ENCODE measurements around the gene IGLL1. TPM values are rescaled to one million over a fixed set of nuclear protein-coding genes. Genes with fewer than 3 reads are reported as not detected.
"Not testable (repeated sequence)": the region's sequence is repeated elsewhere in the genome, so short reads cannot be mapped to it uniquely, and the experiment has no call there.

The IGLL1 gene
- total RNA-seq, 1 donor from 2014 or later = not detected

- intact Hi-C loops (cut with DNase I) = no loop called here
- DNase-seq (ENCODE audit: extremely low spot score in 2 of 2) = no peak
- H3K4me3 ChIP-seq = no peak overlapping the region
- no peak overlapping the region for H3K27ac ChIP-seq
- no peaks in the 10 kb centered on the region for H3K36me3 ChIP-seq
- no peaks in the 10 kb centered on the region for H3K27me3 ChIP-seq
- H3K4me1 ChIP-seq = peaks cover 17% of the 10 kb centered on the region
- no peak for TF ChIP-seq CTCF (IDR thresholded peaks at IDR 0.05)
- no peak for TF ChIP-seq POLR2A (IDR thresholded peaks at IDR 0.05)
- no peak for TF ChIP-seq POLR2AphosphoS5 (IDR thresholded peaks at IDR 0.05; ENCODE audit: insufficient read depth in 1 of 2, low read depth in 1 of 2)
- no peaks in the 10 kb centered on the region for H3K9me3 ChIP-seq
Observed at GRCh38 chr22:23564276-23564675, 15.8 kb downstream of the IGLL1 start.

DNA sequence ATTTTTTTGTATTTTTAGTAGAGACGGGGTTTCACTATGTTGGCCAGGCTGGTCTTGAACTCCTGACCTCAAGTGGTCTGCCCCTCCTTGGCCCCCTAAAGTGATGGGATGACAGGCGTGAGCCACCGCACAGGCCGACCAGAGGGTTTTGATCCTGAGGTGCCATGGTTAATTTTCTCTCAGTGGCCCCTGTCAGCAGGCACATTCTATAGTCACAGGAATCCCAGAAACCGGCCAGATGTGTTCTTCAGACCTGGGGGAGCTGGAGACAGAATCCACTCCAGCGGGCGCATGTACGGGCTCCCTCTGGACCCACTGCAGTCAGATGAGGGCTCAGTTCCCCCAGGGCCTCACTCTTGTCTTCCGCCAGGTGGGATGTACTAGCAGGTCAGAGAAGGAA is 17.0 kb downstream of the IGLL1 start:
- intact Hi-C loops (cut with DNase I) = no loop called here
- TF ChIP-seq POLR2A (IDR thresholded peaks at IDR 0.05) (no peak), CTCF (IDR thresholded peaks at IDR 0.05) (no peak)
- Histone ChIP-seq H3K27ac (no peak overlapping the region), H3K4me1 (peaks cover 17% of the 10 kb centered on the region), H3K36me3 (no peaks in the 10 kb centered on the region), H3K9me3 (no peaks in the 10 kb centered on the region), H3K4me3 (no peak overlapping the region), H3K27me3 (no peaks in the 10 kb centered on the region)
- no peak for DNase-seq (ENCODE audit: extremely low spot score in 2 of 2)

GRCh38 chr22:23562186-23562585 is 17.9 kb downstream of the IGLL1 start:
- H3K9me3 ChIP-seq = no peaks in the 10 kb centered on the region
- TF ChIP-seq POLR2A (IDR thresholded peaks at IDR 0.05) (no peak), CTCF (IDR thresholded peaks at IDR 0.05) (no peak), POLR2AphosphoS5 (IDR thresholded peaks at IDR 0.05; ENCODE audit: insufficient read depth in 1 of 2, low read depth in 1 of 2) (no peak)
- H3K4me1 ChIP-seq = peaks cover 17% of the 10 kb centered on the region
- H3K4me3 ChIP-seq = no peak overlapping the region
- H3K27ac ChIP-seq = no peak overlapping the region
- DNase-seq (ENCODE audit: extremely low spot score in 2 of 2) = no peak
- intact Hi-C loops (cut with DNase I) = no loop called here
- no peaks in the 10 kb centered on the region for H3K27me3 ChIP-seq
- no peaks in the 10 kb centered on the region for H3K36me3 ChIP-seq

GRCh38 chr22:23561025-23561510 is 19.0 kb downstream of the IGLL1 start:
- H3K4me3 ChIP-seq; DNase-seq (ENCODE audit: extremely low spot score in 2 of 2); H3K4me1 ChIP-seq; H3K36me3 ChIP-seq; intact Hi-C loops (cut with DNase I); H3K27me3 ChIP-seq; H3K27ac ChIP-seq; H3K9me3 ChIP-seq: not testable (repeated sequence)

GRCh38 chr22:23560215-23560614 is 19.9 kb downstream of the IGLL1 start:
- DNase-seq (ENCODE audit: extremely low spot score in 2 of 2); H3K9me3 ChIP-seq; intact Hi-C loops (cut with DNase I); H3K4me3 ChIP-seq; H3K4me1 ChIP-seq; H3K27me3 ChIP-seq; H3K27ac ChIP-seq; H3K36me3 ChIP-seq: not testable (repeated sequence)

GRCh38 chr22:23557467-23557866 is 22.6 kb downstream of the IGLL1 start:
- DNase-seq (ENCODE audit: extremely low spot score in 2 of 2) = no peak
- H3K36me3 ChIP-seq = no peaks in the 10 kb centered on the region
- intact Hi-C loops (cut with DNase I) = loop anchor here (10.0 kb wide), 1 partner anchor 287 kb away; no protein-coding TSS in a partner anchor
- no peaks in the 10 kb centered on the region for H3K27me3 ChIP-seq
- no peaks in the 10 kb centered on the region for H3K4me1 ChIP-seq
- H3K27ac ChIP-seq = no peak overlapping the region
- no peak overlapping the region for H3K4me3 ChIP-seq
- no peaks in the 10 kb centered on the region for H3K9me3 ChIP-seq
- TF ChIP-seq POLR2AphosphoS5 (IDR thresholded peaks at IDR 0.05; ENCODE audit: insufficient read depth in 1 of 2, low read depth in 1 of 2) (no peak), CTCF (IDR thresholded peaks at IDR 0.05) (no peak), POLR2A (IDR thresholded peaks at IDR 0.05) (no peak)

Data from vagina (tissue), 2 donors.